Liver (tissue), 9 donors: ENCODE data around the gene PMS1. TPM values are rescaled to one million over a fixed set of nuclear protein-coding genes. Genes with fewer than 3 reads are reported as not detected.

Source experiments
- DNase-seq: peaks from one replicate; pipeline ENCODE4 v3.0.0-alpha.2; 2017; ENCODE audit warnings: low spot score
- H3K27ac ChIP-seq, 2 donors: one replicate each; pipeline ENCODE4 v1.7.0; 2013; ENCODE audit warnings: inconsistent platforms in 2 of 2, low read length in 2 of 2, control low read depth in 1 of 2, low read depth in 1 of 2, mild to moderate bottlenecking in 1 of 2
- H3K27me3 ChIP-seq, 4 donors: one replicate each; pipeline versions ENCODE4 v1.6.1 to v1.7.0; 2013; ENCODE audit warnings: low read length in 3 of 4, inconsistent platforms in 1 of 4, mild to moderate bottlenecking in 1 of 4, moderate library complexity in 1 of 4; ENCODE audit not compliant: control insufficient read depth in 4 of 4, insufficient read depth in 4 of 4
- H3K36me3 ChIP-seq, 4 donors: one replicate each; pipeline versions ENCODE4 v1.6.1 to v1.7.0; 2013; ENCODE audit warnings: low read length in 3 of 4, mild to moderate bottlenecking in 3 of 4, low read depth in 1 of 4, moderate library complexity in 1 of 4; ENCODE audit not compliant: control insufficient read depth in 4 of 4, insufficient read depth in 3 of 4
- H3K4me1 ChIP-seq, 4 donors: one replicate each; pipeline versions ENCODE4 v1.6.1 to v1.7.0; 2013; ENCODE audit warnings: low read length in 3 of 4, mild to moderate bottlenecking in 3 of 4, moderate library complexity in 1 of 4; ENCODE audit not compliant: control insufficient read depth in 4 of 4, insufficient read depth in 4 of 4
- H3K4me3 ChIP-seq, 3 donors: one replicate each; pipeline versions ENCODE4 v1.6.1 to v1.7.0; 2013; ENCODE audit warnings: low read length in 3 of 3, control low read depth in 1 of 3, low read depth in 1 of 3, mild to moderate bottlenecking in 1 of 3
- H3K9ac ChIP-seq, 2 donors: one replicate each; pipeline ENCODE4 v1.7.0; 2013; ENCODE audit warnings: low read length in 2 of 2, mild to moderate bottlenecking in 2 of 2, moderate library complexity in 2 of 2, control low read depth in 1 of 2, low read depth in 1 of 2
- H3K9me3 ChIP-seq, 4 donors: one replicate each; pipeline versions ENCODE4 v1.6.1 to v1.7.0; 2013; ENCODE audit warnings: low read length in 3 of 4; ENCODE audit not compliant: control insufficient read depth in 4 of 4
- FOXA1 ChIP-seq: IDR thresholded peaks from 2 replicates; pipeline ENCODE4 v1.6.1; 2016; ENCODE audit warnings: antibody characterized with exemption
- GABPA ChIP-seq, 2 donors: IDR thresholded peaks in 1 of 2; conservative IDR thresholded peaks in 1 of 2; 2 replicates each; pipeline ENCODE4 v1.6.1; 2016; ENCODE audit warnings: antibody characterized with exemption in 2 of 2, mild to moderate bottlenecking in 1 of 2, moderate library complexity in 1 of 2
- JUND ChIP-seq, 2 donors: IDR thresholded peaks; 2 replicates each; pipeline ENCODE4 v1.6.1; 2016; ENCODE audit warnings: antibody characterized with exemption in 2 of 2
- MAX ChIP-seq: IDR thresholded peaks from 2 replicates; pipeline ENCODE4 v1.6.1; 2016; ENCODE audit warnings: antibody characterized with exemption
- REST ChIP-seq: IDR thresholded peaks from 2 replicates; pipeline ENCODE4 v1.6.1; 2016; ENCODE audit warnings: antibody characterized with exemption, mild to moderate bottlenecking
- RXRA ChIP-seq, 2 donors: IDR thresholded peaks; 2 replicates each; pipeline ENCODE4 v1.6.1; 2017 to 2018; ENCODE audit warnings: antibody characterized with exemption in 2 of 2, mild to moderate bottlenecking in 1 of 2
- SP1 ChIP-seq: IDR thresholded peaks from 2 replicates; pipeline ENCODE4 v1.6.1; 2018; ENCODE audit warnings: antibody characterized with exemption, mild to moderate bottlenecking
- ZBTB33 ChIP-seq: IDR thresholded peaks from 2 replicates; pipeline ENCODE4 v1.6.1; 2016; ENCODE audit warnings: antibody characterized with exemption
- WGBS: extraction: QIAGEN DNeasy Blood & Tissue Kit; methylation state at CpG from one replicate; pipeline ENCODE4 v1.1.7; 2013; 5-methylcytosine and 5-hydroxymethylcytosine counted together
- polyA plus RNA-seq, 2 donors: library from polyadenylated mRNA; stranded (reverse) in 1 of 2; unstranded in 1 of 2; fragments of 200-250 nt in 1 of 2; fragments of >200 nt in 1 of 2; fragmentation: Nextera tagmentation in 1 of 2; extraction: Ambion mirVana in 1 of 2; gene quantifications; one replicate each; pipeline versions ENCODE4 v1.2.1 to v1.2.3, GENCODE V29; 2013 to 2015
- total RNA-seq, 2 donors: library from RNA; depleted of rRNA; stranded (reverse); fragments of >200 nt; gene quantifications; one replicate each; pipeline ENCODE4 v1.2.3, GENCODE V29; 2014
- donor health status: healthy.
- donor health status: healthy.
- donor health status: healthy.
- donor health status: healthy.
- donor health status: healthy.

Gene PMS1
- total and polyA plus RNA-seq, 4 donors = 3.0 to 19.2 (median 8.7) TPM

GRCh38 chr2:189868896-189869295 is 84.6 kb downstream of the PMS1 start (continued):
- TF ChIP-seq REST = no peak
- no peak for TF ChIP-seq GABPA (IDR thresholded peaks at IDR 0.05 in 1 of 2, conservative IDR thresholded peaks at IDR 0.05 in 1 of 2)
- no peak for TF ChIP-seq ZBTB33

GRCh38 chr2:189870381-189871085 is 86.3 kb downstream of the PMS1 start:
- WGBS = 35% methylated on average over 5 of the region's 5 CpGs
- no peaks in the 10 kb centered on the region for H3K9me3 ChIP-seq
- H3K27me3 ChIP-seq = no peaks in the 10 kb centered on the region
- peak overlapping the region in 1 of 2 donors; percentile 53 for H3K27ac ChIP-seq
- H3K4me1 ChIP-seq = peaks cover 2 to 16% (median 8%) of the 10 kb centered on the region in 4 donors
- DNase-seq = no peak
- TF ChIP-seq FOXA1 (no peak), MAX (peak; percentile 18), JUND (IDR thresholded peaks at IDR 0.05) (peak in 1 of 2 donors; percentile 11), RXRA (IDR thresholded peaks at IDR 0.05) (peak in 1 of 2 donors; percentile 66)
- H3K4me3 ChIP-seq = peak overlapping the region in 1 of 3 donors; percentile 35
- H3K9ac ChIP-seq = no peak overlapping the region
- H3K36me3 ChIP-seq = peaks cover 0 to 3% (median under 1%) of the 10 kb centered on the region in 4 donors

DNA sequence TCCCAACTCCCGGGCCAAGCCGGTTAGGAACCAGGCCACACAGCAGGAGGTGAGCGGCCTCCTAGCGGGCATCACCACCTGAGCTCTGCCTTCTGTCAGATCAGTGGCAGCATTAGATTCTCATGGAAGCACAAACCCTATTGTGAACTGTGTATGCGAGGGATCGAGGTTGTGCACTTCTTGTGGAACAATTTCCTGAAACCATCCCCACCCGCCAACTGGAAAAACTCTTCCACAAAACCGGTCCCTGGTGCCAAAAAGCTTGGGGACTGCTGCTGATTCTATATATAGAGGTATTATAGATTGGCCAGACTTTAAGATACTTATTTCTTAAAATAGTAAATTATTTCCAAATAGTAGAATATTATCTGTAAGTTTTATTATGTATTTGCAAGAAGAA is 89.4 kb downstream of the PMS1 start:
- no peak for TF ChIP-seq SP1
- Histone ChIP-seq H3K27ac (no peak overlapping the region), H3K9ac (no peak overlapping the region), H3K9me3 (no peaks in the 10 kb centered on the region), H3K4me1 (peaks cover 2 to 16% (median 8%) of the 10 kb centered on the region in 4 donors), H3K4me3 (no peak overlapping the region), H3K27me3 (no peaks in the 10 kb centered on the region), H3K36me3 (peaks cover 0 to 8% (median under 1%) of the 10 kb centered on the region in 4 donors)
- DNase-seq = no peak
- 97% methylated on average over 8 of the region's 8 CpGs for WGBS
